H1 (cell line): ENCODE data around the gene HMOX2. TPM values are rescaled to one million over a fixed set of nuclear protein-coding genes. Genes with fewer than 3 reads are reported as not detected.

Source experiments
- polyA plus RNA-seq, 7 experiments: library from polyadenylated mRNA; depleted of rRNA in 3 of 7; stranded (reverse) in 5 of 7; unstranded in 2 of 7; fragments of >200 nt in 5 of 7; fragments of 200-250 nt in 2 of 7; gene quantifications; 1 replicate in 5 of 7; 2 replicates in 1 of 7; 4 replicates in 1 of 7; pipeline versions ENCODE4 v1.2.1 to v1.2.3, GENCODE V29; 2011 to 2013; ENCODE audit warnings: missing spikeins in 2 of 7, mixed read lengths in 2 of 7
- total RNA-seq: library from RNA; stranded (reverse); fragmentation: NEBNext Ultra II Directional; extraction: Animal tissue kit (Norgen Biotek cat#: 25700); gene quantifications from 2 replicates; pipeline ENCODE4 v1.2.1, GENCODE V29; 2021
- TF ChIP-seq, protein P1 (sequence below): fragments of 300-600 bp; sonication (generic); IDR thresholded peaks from 2 replicates; pipeline ENCODE4 v1.7.1; 2012; ENCODE audit warnings: low read length, moderate library complexity, mild to moderate bottlenecking, inconsistent platforms; ENCODE audit not compliant: insufficient replicate concordance

The HMOX2 gene
- total and polyA plus RNA-seq, 2 of the 8 experiments (the other 6 are each of a cell fraction or from before 2014, with no cell fraction given) = 36.5 to 48.4 TPM

DNA sequence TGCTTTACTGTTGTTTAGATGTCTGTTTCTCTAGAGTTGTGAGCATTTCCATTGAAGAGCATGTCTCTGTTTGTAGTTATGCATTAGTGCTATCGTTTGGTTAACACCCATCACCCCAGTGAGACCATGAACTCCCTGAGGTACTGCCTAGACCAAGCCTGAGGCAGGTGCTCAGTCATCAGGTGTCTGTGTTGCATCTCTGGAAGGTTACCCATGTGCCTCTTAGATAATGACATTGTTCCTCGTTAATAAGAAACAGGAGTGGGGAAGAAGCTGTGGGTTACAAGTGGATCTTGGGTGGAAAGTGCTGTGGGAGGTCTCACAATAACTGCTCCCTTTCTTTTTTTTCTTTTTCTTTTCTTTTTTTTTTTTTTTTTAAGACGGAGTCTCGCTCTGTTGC, 32.2 kb upstream of the HMOX2 start (continued):
- TF ChIP-seq, protein P1, sequence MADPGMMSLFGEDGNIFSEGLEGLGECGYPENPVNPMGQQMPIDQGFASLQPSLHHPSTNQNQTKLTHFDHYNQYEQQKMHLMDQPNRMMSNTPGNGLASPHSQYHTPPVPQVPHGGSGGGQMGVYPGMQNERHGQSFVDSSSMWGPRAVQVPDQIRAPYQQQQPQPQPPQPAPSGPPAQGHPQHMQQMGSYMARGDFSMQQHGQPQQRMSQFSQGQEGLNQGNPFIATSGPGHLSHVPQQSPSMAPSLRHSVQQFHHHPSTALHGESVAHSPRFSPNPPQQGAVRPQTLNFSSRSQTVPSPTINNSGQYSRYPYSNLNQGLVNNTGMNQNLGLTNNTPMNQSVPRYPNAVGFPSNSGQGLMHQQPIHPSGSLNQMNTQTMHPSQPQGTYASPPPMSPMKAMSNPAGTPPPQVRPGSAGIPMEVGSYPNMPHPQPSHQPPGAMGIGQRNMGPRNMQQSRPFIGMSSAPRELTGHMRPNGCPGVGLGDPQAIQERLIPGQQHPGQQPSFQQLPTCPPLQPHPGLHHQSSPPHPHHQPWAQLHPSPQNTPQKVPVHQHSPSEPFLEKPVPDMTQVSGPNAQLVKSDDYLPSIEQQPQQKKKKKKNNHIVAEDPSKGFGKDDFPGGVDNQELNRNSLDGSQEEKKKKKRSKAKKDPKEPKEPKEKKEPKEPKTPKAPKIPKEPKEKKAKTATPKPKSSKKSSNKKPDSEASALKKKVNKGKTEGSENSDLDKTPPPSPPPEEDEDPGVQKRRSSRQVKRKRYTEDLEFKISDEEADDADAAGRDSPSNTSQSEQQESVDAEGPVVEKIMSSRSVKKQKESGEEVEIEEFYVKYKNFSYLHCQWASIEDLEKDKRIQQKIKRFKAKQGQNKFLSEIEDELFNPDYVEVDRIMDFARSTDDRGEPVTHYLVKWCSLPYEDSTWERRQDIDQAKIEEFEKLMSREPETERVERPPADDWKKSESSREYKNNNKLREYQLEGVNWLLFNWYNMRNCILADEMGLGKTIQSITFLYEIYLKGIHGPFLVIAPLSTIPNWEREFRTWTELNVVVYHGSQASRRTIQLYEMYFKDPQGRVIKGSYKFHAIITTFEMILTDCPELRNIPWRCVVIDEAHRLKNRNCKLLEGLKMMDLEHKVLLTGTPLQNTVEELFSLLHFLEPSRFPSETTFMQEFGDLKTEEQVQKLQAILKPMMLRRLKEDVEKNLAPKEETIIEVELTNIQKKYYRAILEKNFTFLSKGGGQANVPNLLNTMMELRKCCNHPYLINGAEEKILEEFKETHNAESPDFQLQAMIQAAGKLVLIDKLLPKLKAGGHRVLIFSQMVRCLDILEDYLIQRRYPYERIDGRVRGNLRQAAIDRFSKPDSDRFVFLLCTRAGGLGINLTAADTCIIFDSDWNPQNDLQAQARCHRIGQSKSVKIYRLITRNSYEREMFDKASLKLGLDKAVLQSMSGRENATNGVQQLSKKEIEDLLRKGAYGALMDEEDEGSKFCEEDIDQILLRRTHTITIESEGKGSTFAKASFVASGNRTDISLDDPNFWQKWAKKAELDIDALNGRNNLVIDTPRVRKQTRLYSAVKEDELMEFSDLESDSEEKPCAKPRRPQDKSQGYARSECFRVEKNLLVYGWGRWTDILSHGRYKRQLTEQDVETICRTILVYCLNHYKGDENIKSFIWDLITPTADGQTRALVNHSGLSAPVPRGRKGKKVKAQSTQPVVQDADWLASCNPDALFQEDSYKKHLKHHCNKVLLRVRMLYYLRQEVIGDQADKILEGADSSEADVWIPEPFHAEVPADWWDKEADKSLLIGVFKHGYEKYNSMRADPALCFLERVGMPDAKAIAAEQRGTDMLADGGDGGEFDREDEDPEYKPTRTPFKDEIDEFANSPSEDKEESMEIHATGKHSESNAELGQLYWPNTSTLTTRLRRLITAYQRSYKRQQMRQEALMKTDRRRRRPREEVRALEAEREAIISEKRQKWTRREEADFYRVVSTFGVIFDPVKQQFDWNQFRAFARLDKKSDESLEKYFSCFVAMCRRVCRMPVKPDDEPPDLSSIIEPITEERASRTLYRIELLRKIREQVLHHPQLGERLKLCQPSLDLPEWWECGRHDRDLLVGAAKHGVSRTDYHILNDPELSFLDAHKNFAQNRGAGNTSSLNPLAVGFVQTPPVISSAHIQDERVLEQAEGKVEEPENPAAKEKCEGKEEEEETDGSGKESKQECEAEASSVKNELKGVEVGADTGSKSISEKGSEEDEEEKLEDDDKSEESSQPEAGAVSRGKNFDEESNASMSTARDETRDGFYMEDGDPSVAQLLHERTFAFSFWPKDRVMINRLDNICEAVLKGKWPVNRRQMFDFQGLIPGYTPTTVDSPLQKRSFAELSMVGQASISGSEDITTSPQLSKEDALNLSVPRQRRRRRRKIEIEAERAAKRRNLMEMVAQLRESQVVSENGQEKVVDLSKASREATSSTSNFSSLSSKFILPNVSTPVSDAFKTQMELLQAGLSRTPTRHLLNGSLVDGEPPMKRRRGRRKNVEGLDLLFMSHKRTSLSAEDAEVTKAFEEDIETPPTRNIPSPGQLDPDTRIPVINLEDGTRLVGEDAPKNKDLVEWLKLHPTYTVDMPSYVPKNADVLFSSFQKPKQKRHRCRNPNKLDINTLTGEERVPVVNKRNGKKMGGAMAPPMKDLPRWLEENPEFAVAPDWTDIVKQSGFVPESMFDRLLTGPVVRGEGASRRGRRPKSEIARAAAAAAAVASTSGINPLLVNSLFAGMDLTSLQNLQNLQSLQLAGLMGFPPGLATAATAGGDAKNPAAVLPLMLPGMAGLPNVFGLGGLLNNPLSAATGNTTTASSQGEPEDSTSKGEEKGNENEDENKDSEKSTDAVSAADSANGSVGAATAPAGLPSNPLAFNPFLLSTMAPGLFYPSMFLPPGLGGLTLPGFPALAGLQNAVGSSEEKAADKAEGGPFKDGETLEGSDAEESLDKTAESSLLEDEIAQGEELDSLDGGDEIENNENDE = no peak
